ENCODE data around the gene FMOD.

The FMOD gene

DNA sequence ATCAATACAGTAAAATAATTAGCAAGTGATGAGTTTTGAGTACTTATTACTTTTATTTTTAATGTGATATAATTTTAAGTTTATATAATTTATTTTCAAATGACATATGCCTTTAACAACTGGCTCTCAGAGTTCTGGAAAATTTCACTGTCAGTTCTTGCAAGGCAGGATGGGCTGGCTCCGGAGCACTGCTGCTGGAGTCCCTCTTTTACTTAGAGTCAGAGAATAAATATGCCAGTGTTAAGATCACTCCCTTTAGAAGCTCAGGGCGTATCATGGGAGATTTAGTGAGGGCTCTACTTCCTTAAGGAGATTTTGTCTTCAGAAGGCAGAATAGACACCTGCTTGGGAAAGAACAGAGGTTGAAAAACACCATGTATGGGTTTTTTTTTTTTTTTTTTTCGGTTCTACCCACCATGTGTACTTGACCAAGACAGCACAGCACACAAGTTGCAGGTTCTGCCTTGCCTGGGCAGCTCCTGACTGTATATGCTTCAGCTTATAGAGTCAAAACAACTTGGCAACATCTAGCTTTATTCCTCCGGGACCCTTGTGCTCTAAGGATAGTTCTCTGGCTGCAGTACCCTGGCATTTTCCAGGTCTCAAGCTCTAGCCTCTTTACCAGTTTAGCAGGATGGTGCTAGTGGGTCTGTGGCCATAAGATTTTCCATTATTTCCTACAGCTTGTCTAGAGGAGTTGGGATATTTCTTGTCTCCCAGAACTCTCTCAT, 29.7 kb upstream of the FMOD start:
- no peak overlapping the region for H3K27ac ChIP-seq
- TF ChIP-seq, protein P1, sequence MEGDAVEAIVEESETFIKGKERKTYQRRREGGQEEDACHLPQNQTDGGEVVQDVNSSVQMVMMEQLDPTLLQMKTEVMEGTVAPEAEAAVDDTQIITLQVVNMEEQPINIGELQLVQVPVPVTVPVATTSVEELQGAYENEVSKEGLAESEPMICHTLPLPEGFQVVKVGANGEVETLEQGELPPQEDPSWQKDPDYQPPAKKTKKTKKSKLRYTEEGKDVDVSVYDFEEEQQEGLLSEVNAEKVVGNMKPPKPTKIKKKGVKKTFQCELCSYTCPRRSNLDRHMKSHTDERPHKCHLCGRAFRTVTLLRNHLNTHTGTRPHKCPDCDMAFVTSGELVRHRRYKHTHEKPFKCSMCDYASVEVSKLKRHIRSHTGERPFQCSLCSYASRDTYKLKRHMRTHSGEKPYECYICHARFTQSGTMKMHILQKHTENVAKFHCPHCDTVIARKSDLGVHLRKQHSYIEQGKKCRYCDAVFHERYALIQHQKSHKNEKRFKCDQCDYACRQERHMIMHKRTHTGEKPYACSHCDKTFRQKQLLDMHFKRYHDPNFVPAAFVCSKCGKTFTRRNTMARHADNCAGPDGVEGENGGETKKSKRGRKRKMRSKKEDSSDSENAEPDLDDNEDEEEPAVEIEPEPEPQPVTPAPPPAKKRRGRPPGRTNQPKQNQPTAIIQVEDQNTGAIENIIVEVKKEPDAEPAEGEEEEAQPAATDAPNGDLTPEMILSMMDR (conservative IDR thresholded peaks at IDR 0.05) = no peak
- TF ChIP-seq ZFX (IDR thresholded peaks at IDR 0.05) = no peak

DNA sequence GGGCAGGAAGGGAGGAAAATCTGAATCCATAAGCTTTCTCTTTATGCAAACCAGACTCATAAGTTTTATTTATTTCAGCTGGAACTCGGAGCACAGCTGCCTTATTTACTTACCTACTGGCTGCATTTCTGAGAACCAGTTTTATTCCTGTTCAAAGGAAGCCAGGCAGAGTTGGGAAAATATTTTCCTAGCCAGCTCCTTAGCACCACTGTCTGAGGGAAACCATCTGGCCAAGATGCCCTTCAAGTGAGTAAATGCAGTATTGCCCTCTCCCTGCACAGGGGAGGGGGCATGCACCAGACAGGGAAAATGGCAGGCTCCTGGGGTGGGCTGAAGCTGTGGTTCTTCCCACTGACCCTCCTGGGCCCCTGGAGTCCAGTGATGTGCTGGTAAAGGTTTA, 28.9 kb upstream of the FMOD start:
- H3K27ac ChIP-seq = no peak overlapping the region
- TF ChIP-seq ZFX (IDR thresholded peaks at IDR 0.05) = no peak
- TF ChIP-seq, protein P1 (conservative IDR thresholded peaks at IDR 0.05) = no peak

DNA sequence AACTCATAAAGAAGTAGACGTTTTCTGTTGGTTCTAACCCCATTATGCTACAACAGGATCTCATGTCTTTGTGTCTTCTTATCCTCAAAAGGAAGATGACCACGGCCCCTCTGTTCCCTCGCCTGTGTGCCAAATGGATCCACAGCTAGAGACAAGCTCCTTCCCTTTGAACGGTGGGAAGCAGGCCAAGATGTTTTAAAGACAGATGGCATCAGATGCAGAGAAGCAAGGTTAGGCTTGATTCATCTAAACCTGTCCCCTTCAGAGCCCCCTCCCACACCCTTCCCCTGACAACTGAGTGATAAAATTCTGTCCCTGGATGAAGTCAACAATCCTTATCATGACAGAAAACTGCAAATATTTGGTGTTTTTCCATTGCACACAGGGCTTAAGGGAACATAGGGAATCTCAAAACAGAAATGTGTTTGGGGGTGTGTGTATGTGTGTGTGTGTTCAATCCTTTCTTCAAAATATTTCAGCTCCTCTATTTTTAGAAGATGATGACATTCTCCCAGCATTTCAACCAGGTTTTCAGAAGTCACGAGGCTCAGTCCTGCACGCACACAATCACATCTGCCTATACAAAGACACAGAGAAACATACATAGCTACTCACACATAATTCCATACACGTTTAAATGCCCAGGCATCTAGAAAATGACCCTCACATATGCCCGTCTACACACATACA, 27.8 kb upstream of the FMOD start:
- no peak overlapping the region for H3K27ac ChIP-seq
- TF ChIP-seq, protein P1 (conservative IDR thresholded peaks at IDR 0.05) = no peak
- no peak for TF ChIP-seq ZFX (IDR thresholded peaks at IDR 0.05)

DNA sequence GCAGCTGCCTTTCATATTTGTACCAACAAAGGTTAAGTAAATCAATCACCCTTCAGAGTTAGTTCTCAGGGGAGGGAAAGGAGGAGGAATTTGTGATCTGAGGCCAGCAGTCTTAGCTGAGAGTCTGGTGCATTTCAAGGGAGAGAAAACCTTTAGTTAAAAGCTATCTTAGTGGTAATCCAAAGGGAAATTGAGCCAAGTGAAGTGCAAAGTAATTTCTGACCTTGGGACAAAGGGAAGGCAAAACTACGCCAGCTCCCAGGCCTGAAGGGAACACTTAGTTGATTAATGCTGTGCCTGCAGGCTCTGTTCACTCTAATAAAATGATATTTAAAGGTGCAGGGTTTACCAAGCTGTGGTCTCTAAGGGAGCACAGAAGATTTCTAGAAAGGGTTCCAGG, 23.1 kb upstream of the FMOD start:
- H3K27ac ChIP-seq = no peak overlapping the region
- no peak for TF ChIP-seq ZFX (IDR thresholded peaks at IDR 0.05)
- TF ChIP-seq, protein P1 (conservative IDR thresholded peaks at IDR 0.05) = no peak

DNA sequence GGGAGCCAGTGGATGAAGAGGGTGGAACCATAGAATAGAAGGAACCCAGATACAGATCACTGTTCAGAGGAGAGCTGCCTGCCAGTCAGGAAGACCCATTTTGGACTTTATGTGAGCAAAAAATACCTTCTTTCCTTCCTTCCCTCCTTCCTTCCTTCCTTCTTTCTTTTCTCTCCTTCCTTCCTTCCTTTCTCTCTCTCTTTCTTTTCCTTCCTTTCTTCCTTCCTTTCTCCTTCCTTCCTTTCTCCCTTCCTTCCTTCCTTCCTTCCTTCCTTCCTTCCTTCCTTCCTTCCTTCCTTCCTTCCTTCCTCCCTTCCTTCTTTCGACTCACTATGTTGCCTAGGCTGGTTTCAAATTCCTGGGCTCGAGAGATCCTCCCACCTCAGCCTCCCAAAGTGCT, 22.1 kb upstream of the FMOD start:
- TF ChIP-seq, protein P1 (conservative IDR thresholded peaks at IDR 0.05) = no peak
- TF ChIP-seq ZFX (IDR thresholded peaks at IDR 0.05) = no peak
- no peak overlapping the region for H3K27ac ChIP-seq

DNA sequence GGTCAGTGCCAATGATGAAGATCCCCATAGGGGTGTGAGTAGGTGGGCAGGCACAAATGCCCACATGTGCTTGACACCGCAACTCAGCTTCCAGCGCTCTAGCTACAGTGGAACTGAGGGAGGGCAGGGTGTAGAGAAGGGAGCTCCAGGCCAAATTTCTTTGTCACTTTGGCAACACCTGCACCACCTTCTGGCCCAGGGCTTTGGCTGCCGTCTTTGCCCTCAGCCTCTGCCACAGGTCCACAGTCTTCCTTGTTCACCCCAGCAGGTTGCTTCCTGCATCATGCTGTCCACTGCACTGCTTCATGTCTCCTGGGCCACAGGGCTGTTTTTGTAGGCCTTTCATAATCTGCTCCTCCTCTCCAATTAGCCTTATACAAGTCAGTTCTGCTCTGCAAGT, 20.4 kb upstream of the FMOD start:
- no peak overlapping the region for H3K27ac ChIP-seq

DNA sequence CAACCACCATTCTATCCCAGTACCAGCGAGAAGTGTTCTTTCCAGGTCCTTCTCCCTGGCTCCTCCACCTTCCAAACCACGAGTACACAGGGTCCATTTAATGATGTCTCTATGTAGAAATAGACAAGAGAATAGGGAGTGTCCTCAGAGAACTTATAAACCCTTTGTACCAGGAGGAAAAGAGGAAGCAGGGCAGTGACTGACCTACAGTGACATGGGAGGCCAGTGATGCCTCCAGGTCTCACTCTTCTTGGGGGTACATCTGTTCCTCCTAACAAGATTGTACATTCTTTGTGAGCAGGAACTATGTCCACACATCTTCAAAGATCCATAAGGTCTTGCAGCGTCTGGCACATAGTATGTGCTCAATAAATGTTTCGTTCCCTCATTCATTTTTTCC, 18.7 kb upstream of the FMOD start:
- TF ChIP-seq, protein P1 (conservative IDR thresholded peaks at IDR 0.05) = no peak
- TF ChIP-seq ZFX (IDR thresholded peaks at IDR 0.05) = no peak
- H3K27ac ChIP-seq = no peak overlapping the region

More for the DNA sequence above, 20.4 kb upstream of the FMOD start:
- no peak for TF ChIP-seq ZFX (IDR thresholded peaks at IDR 0.05)
- TF ChIP-seq, protein P1 (conservative IDR thresholded peaks at IDR 0.05) = no peak
